Measurements from ENCODE around the gene GET4. TPM values are rescaled to one million over a fixed set of nuclear protein-coding genes. Genes with fewer than 3 reads are reported as not detected.

The GET4 gene
- total and polyA plus RNA-seq, 2 of the 13 experiments (the other 11 are each of a cell fraction or from before 2014, with no cell fraction given), result 28.2 to 35.2 TPM

GRCh38 chr7:924541-925231 is 48.3 kb downstream of the GET4 start:
- CTCF ChIA-PET (ENCODE audit: low intra/inter-chr PET ratio, low total read pairs), result no interaction called here
- ATAC-seq (no peak), FAIRE-seq (no peak), DNase-seq (ENCODE audit: low spot score) (no peak)
- 93% methylated on average over 14 of the region's 24 CpGs for WGBS (ENCODE audit: low lambda C conversion rate)
- Histone ChIP-seq H3K27me3 (ENCODE audit: control insufficient read depth in 1 of 2, insufficient read depth in 2 of 2, low read length in 2 of 2) (no peaks in the 10 kb centered on the region), H2AFZ (ENCODE audit: low read length) (no peak overlapping the region), H3K4me2 (ENCODE audit: low read depth, low read length) (no peak overlapping the region), H3K79me2 (ENCODE audit: insufficient read depth, low read length) (no peaks in the 10 kb centered on the region), H3K4me1 (ENCODE audit: insufficient read depth, low read length) (peaks cover 61% of the 10 kb centered on the region), H3K9ac (ENCODE audit: insufficient read depth, low read depth, low read length) (no peak overlapping the region), H4K20me1 (ENCODE audit: insufficient read depth, low read length) (no peaks in the 10 kb centered on the region), H3K4me3 (replicated peaks in 1 of 3; ENCODE audit: insufficient read depth in 1 of 3, low read depth in 2 of 3, low read length in 3 of 3) (no peak overlapping the region), H3K27ac (ENCODE audit: extremely low read length, insufficient read depth, low read length) (no peak overlapping the region), H3K36me3 (replicated peaks in 1 of 2; ENCODE audit: control insufficient read depth in 1 of 2, insufficient read depth in 2 of 2, low read length in 2 of 2) (no peaks in the 10 kb centered on the region), H3K9me3 (ENCODE audit: low read length) (no peaks in the 10 kb centered on the region)
- in situ Hi-C loops (cut with HindIII; ENCODE audit: extremely low pct_ligation_motif_present, low pct_unique_long_range_greater_than_20kb) (no loop called here), intact Hi-C loops (cut with micrococcal nuclease; ENCODE audit: unreplicated experiment) (no loop called here)
- POLR2A ChIA-PET, result interaction anchor here (3.3 to 4.2 kb wide), 2 partner anchors 24 to 32 kb away, joined by 24 to 28 read pairs; no protein-coding TSS in a partner anchor
- BruUV-seq (replicated peaks), result no TSS peak
- TF ChIP-seq ZFAT (CRISPR knock-in tag; conservative IDR thresholded peaks at IDR 0.05) (no peak), ZNF550 (CRISPR knock-in tag; IDR thresholded peaks at IDR 0.05; ENCODE audit: borderline replicate concordance) (no peak), KLF16 (CRISPR knock-in tag; IDR thresholded peaks at IDR 0.05) (no peak), ARHGAP35 (CRISPR knock-in tag; IDR thresholded peaks at IDR 0.05; ENCODE audit: borderline replicate concordance) (no peak), ZXDC (CRISPR knock-in tag; IDR thresholded peaks at IDR 0.05) (no peak), ZBTB26 (CRISPR knock-in tag; IDR thresholded peaks at IDR 0.05; ENCODE audit: borderline replicate concordance) (no peak), ZBTB42 (CRISPR knock-in tag; IDR thresholded peaks at IDR 0.05) (no peak), NAIF1 (CRISPR knock-in tag; IDR thresholded peaks at IDR 0.05; ENCODE audit: borderline replicate concordance) (no peak), E2F2 (CRISPR knock-in tag; IDR thresholded peaks at IDR 0.05; ENCODE audit: borderline replicate concordance) (no peak), ZNF260 (CRISPR knock-in tag; IDR thresholded peaks at IDR 0.05; ENCODE audit: borderline replicate concordance, low read depth) (no peak), ZBTB38 (CRISPR knock-in tag; IDR thresholded peaks at IDR 0.05) (no peak)

Measured in HepG2 (cell line).